ENCODE results near the gene ABHD1.
"Not testable (repeated sequence)": the region's sequence is repeated elsewhere in the genome, so short reads cannot be mapped to it uniquely, and the experiment has no call there.

ABHD1 gene

GRCh38 chr2:27123302-27124150 lies at the start of gene ABHD1:
Gene ABHD1, plus strand, starts transcription at chr2:27123815. Its CDS starts 134 bp downstream, at chr2:27123949.
- 0 out of 2 replicates have a peak, but pooled peaks have one; percentile 19 for TF ChIP-seq CTCF (IDR thresholded peaks at IDR 0.05; ENCODE audit: control insufficient read depth, extremely low read depth, insufficient read depth)
- H3K4me3 ChIP-seq (ENCODE audit: low read depth, low read length) = peak within 1 kb of the TSS; percentile 50
- no peak for DNase-seq (ENCODE audit: low read depth)

GRCh38 chr2:27074738-27075565 lies 48.7 kb upstream of the ABHD1 start:
- DNase-seq (ENCODE audit: low read depth) = no peak
- no peak overlapping the region for H3K4me3 ChIP-seq (ENCODE audit: low read depth, low read length)

GRCh38 chr2:27075566-27075871 lies 48.1 kb upstream of the ABHD1 start:
- DNase-seq (ENCODE audit: low read depth); H3K4me3 ChIP-seq (ENCODE audit: low read depth, low read length): not testable (repeated sequence)

More at GRCh38 chr2:27074738-27075565, 48.7 kb upstream of the ABHD1 start:
- TF ChIP-seq CTCF (IDR thresholded peaks at IDR 0.05; ENCODE audit: control insufficient read depth, extremely low read depth, insufficient read depth) = no peak

GRCh38 chr2:27076323-27076722 lies 47.3 kb upstream of the ABHD1 start:
- no peak for DNase-seq (ENCODE audit: low read depth)
- no peak for TF ChIP-seq CTCF (IDR thresholded peaks at IDR 0.05; ENCODE audit: control insufficient read depth, extremely low read depth, insufficient read depth)
- H3K4me3 ChIP-seq (ENCODE audit: low read depth, low read length) = no peak overlapping the region

- no peak overlapping the region for H3K4me3 ChIP-seq (ENCODE audit: low read depth, low read length)
- DNase-seq (ENCODE audit: low read depth) = no peak
- no peak for TF ChIP-seq CTCF (IDR thresholded peaks at IDR 0.05; ENCODE audit: control insufficient read depth, extremely low read depth, insufficient read depth)
These were observed 46.4 kb upstream of the ABHD1 start for GRCh38 chr2:27077231-27077630.

GRCh38 chr2:27078267-27079194 lies 45.1 kb upstream of the ABHD1 start, which contains the start of gene EMILIN1:
Gene EMILIN1, plus strand, starts transcription at chr2:27078615. Its CDS starts 451 bp downstream, at chr2:27079066.
- TF ChIP-seq CTCF (IDR thresholded peaks at IDR 0.05; ENCODE audit: control insufficient read depth, extremely low read depth, insufficient read depth) = no peak
- no peak for DNase-seq (ENCODE audit: low read depth)
- H3K4me3 ChIP-seq (ENCODE audit: low read depth, low read length) = no peak within 1 kb of the TSS
